Panc1 (cell line): Measurements from ENCODE around the gene SDK1. TPM values are rescaled to one million over a fixed set of nuclear protein-coding genes. Genes with fewer than 3 reads are reported as not detected.

Experiments
- ATAC-seq: fragments of 200-7000 bp; cut with Tn5 transposase; 2 replicates; pipeline ENCODE4 v1.9.1; 2020; ENCODE audit warnings: mild to moderate bottlenecking, moderate library complexity
- BruUV-seq: library from RNA; stranded (reverse); fragments of 400-500 nt; replicated peaks from 2 replicates; lab custom pipeline; 2021; lab: Mats Ljungman, UMichigan
- CTCF ChIA-PET: fragments of 300-600 bp; sonication (Branson Sonifier 250); formaldehyde crosslinking; loops from one replicate; lab custom pipeline; 2022; ENCODE audit warnings: antibody characterized with exemption; lab: Charles Lee
- POLR2A ChIA-PET: fragments of 300-600 bp; sonication (Branson Sonifier 250); formaldehyde crosslinking; loops from one replicate; lab custom pipeline; 2022; ENCODE audit warnings: antibody characterized with exemption; lab: Charles Lee
- DNase-seq: peaks from one replicate; pipeline ENCODE4 v3.0.0-alpha.2; 2010; ENCODE audit warnings: low read depth, low spot score
- H3K27ac ChIP-seq: 2 replicates; pipeline ENCODE4 v1.5.1; 2011; ENCODE audit warnings: mild to moderate bottlenecking, low read length, inconsistent platforms
- H3K27me3 ChIP-seq: fragments of 200-500 bp; sonication (Bioruptor generic); 2 replicates; pipeline ENCODE4 v1.6.0; 2014; ENCODE audit warnings: low read length, inconsistent platforms; ENCODE audit not compliant: control insufficient read depth, insufficient read depth
- H3K36me3 ChIP-seq: fragments of 200-500 bp; sonication (Bioruptor generic); 2 replicates; pipeline ENCODE4 v1.5.1; 2014; ENCODE audit warnings: inconsistent platforms, mild to moderate bottlenecking, low read length, moderate library complexity; ENCODE audit not compliant: control insufficient read depth, insufficient read depth
- H3K4me1 ChIP-seq: 2 replicates; pipeline ENCODE4 v1.5.1; 2011; ENCODE audit warnings: inconsistent platforms, mild to moderate bottlenecking, low read length, moderate library complexity; ENCODE audit not compliant: control insufficient read depth, insufficient read depth
- H3K4me3 ChIP-seq, 2 experiments: 2 replicates each; pipeline ENCODE4 v1.5.1; 2011 to 2012; ENCODE audit warnings: low read depth in 2 of 2, low read length in 2 of 2, mild to moderate bottlenecking in 2 of 2, inconsistent platforms in 1 of 2, moderate library complexity in 1 of 2
- H3K9me3 ChIP-seq: fragments of 200-500 bp; sonication (Bioruptor generic); 2 replicates; pipeline ENCODE4 v1.5.1; 2014; ENCODE audit warnings: low read depth, mild to moderate bottlenecking, inconsistent platforms, low read length, moderate library complexity; ENCODE audit not compliant: control insufficient read depth, insufficient read depth
- POLR2AphosphoS5 ChIP-seq: IDR thresholded peaks from 2 replicates; pipeline ENCODE4 v1.6.1; 2012; ENCODE audit warnings: mild to moderate bottlenecking, low read depth, low read length, moderate library complexity
- REST ChIP-seq, 2 experiments: IDR thresholded peaks; 2 replicates each; pipeline ENCODE4 v1.6.1; 2011 to 2012; ENCODE audit warnings: low read depth in 2 of 2, control low read depth in 1 of 2, low read length in 1 of 2, mild to moderate bottlenecking in 1 of 2, moderate library complexity in 1 of 2; ENCODE audit not compliant: insufficient read depth in 1 of 2
- SIN3A ChIP-seq: IDR thresholded peaks from 2 replicates; pipeline ENCODE4 v1.6.1; 2012; ENCODE audit warnings: low read depth, mild to moderate bottlenecking, low read length, moderate library complexity, borderline replicate concordance; ENCODE audit not compliant: insufficient read depth
- TCF7L2 ChIP-seq: IDR thresholded peaks from 2 replicates; pipeline ENCODE4 v1.6.1; 2011; ENCODE audit warnings: mild to moderate bottlenecking, low read depth, low read length, inconsistent platforms
- in situ Hi-C: cut with HindIII; loops from 2 replicates; pipeline ENCODE4 v1.10.0; 2016; ENCODE audit warnings: low sequenced_read_pairs, low pct_unique_long_range_greater_than_20kb
- intact Hi-C: fragments of 100-400 bp; cut with micrococcal nuclease; formaldehyde crosslinking; loops from one replicate; pipeline ENCODE4 v1.10.0; 2022; ENCODE audit not compliant: unreplicated experiment
- total RNA-seq: library from RNA; stranded (reverse); gene quantifications from one replicate; pipeline ENCODE4 v1.2.1, GENCODE V29; 2021; ENCODE audit not compliant: unreplicated experiment
- TF ChIP-seq, protein P1 (sequence below): fragments of 450-650 bp; IDR thresholded peaks from 2 replicates; pipeline ENCODE4 v1.5.1; 2017; ENCODE audit warnings: mild to moderate bottlenecking

SDK1 gene
- total RNA-seq, 1 experiment from 2014 or later = 47.4 TPM

DNA sequence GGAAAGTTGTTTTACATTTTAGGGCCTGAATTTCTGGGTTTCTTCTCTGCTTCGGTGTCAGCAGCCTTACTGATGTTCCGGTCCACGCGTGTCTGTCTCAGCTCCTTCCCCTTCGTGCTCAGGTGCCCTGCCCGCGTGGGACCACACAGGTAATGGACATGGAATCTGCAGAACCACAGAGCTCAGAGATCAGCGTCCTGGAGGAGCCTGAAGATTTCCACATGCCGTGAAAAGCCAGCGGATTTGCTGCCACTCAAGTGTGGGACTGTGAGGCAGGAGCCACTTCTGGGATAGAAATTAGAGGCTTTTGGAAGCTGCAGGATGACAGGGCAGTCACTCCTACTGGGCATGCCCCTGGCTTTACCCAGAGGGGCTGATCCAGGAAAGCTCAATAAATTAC, 714.9 kb downstream of the SDK1 start:
- intact Hi-C loops = no loop called here
- CTCF ChIA-PET = no interaction called here
- DNase-seq = no peak

DNA sequence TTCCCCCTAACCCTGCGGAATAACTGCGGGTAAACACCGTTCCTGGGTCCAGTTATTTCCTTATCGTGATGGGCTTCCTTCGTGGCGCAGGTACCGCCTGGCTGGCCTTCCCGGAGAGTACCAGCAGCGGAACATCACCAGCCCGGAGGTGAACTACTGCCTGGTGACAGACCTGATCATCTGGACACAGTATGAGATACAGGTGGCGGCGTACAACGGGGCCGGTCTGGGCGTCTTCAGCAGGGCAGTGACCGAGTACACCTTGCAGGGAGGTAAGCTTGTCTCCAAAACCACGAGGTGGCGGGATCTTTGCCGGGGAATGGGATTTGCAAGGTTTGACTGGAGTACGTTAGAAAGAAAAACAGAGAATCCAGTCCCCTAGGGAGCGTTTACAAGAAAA, 716.0 kb downstream of the SDK1 start:
- Histone ChIP-seq H3K4me1 (no peaks in the 10 kb centered on the region), H3K4me3 (no peak overlapping the region), H3K9me3 (peaks cover 5% of the 10 kb centered on the region; the same call in 1 of the 2 replicates), H3K27ac (no peak overlapping the region), H3K27me3 (no peaks in the 10 kb centered on the region), H3K36me3 (no peaks in the 10 kb centered on the region)
- intact Hi-C loops (no loop called here), in situ Hi-C loops (no loop called here)
- ChIA-PET POLR2A (no interaction called here), CTCF (no interaction called here)
- TF ChIP-seq TCF7L2 = no peak
- TF ChIP-seq, protein P1, sequence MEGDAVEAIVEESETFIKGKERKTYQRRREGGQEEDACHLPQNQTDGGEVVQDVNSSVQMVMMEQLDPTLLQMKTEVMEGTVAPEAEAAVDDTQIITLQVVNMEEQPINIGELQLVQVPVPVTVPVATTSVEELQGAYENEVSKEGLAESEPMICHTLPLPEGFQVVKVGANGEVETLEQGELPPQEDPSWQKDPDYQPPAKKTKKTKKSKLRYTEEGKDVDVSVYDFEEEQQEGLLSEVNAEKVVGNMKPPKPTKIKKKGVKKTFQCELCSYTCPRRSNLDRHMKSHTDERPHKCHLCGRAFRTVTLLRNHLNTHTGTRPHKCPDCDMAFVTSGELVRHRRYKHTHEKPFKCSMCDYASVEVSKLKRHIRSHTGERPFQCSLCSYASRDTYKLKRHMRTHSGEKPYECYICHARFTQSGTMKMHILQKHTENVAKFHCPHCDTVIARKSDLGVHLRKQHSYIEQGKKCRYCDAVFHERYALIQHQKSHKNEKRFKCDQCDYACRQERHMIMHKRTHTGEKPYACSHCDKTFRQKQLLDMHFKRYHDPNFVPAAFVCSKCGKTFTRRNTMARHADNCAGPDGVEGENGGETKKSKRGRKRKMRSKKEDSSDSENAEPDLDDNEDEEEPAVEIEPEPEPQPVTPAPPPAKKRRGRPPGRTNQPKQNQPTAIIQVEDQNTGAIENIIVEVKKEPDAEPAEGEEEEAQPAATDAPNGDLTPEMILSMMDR = no peak
- no peak for TF ChIP-seq SIN3A
- no peak for TF ChIP-seq REST (IDR thresholded peaks at IDR 0.05; ENCODE audit: insufficient read depth in 1 of 2, low read depth in 2 of 2, low read length in 1 of 2)
- no peak for TF ChIP-seq POLR2AphosphoS5
- DNase-seq (no peak), ATAC-seq (no peak)
- BruUV-seq = no TSS peak

More for the DNA sequence above, 714.9 kb downstream of the SDK1 start:
- Histone ChIP-seq H3K36me3 (no peaks in the 10 kb centered on the region), H3K27me3 (no peaks in the 10 kb centered on the region), H3K4me3 (no peak overlapping the region), H3K9me3 (peaks cover 5% of the 10 kb centered on the region; the same call in 1 of the 2 replicates), H3K27ac (no peak overlapping the region), H3K4me1 (no peaks in the 10 kb centered on the region)
- in situ Hi-C loops = no loop called here
- no TSS peak for BruUV-seq
- no peak for TF ChIP-seq TCF7L2
- TF ChIP-seq, protein P1 = no peak
- TF ChIP-seq POLR2AphosphoS5 = no peak
- no peak for TF ChIP-seq SIN3A
- TF ChIP-seq REST (IDR thresholded peaks at IDR 0.05; ENCODE audit: insufficient read depth in 1 of 2, low read depth in 2 of 2, low read length in 1 of 2) = no peak
- ATAC-seq = no peak
- POLR2A ChIA-PET = no interaction called here
